Ectodermal cell (in vitro differentiated cells): ENCODE measurements around the gene PPIF.
A peak's percentile ranks its signal among the peaks of the same experiment; 100 is the strongest.

ENCODE experiments used
- H3K27ac ChIP-seq: 2 replicates; pipeline ENCODE4 v1.7.0; 2013; ENCODE audit warnings: mild to moderate bottlenecking, low read depth, low read length; ENCODE audit not compliant: insufficient read depth, poor library complexity, severe bottlenecking
- H3K27me3 ChIP-seq: 2 replicates; pipeline ENCODE4 v1.7.0; 2013; ENCODE audit warnings: mild to moderate bottlenecking, low read length; ENCODE audit not compliant: insufficient read depth, control insufficient read depth, poor library complexity, severe bottlenecking
- H3K36me3 ChIP-seq: one replicate; pipeline ENCODE4 v1.7.0; 2013; ENCODE audit warnings: low read length; ENCODE audit not compliant: control insufficient read depth, insufficient read depth
- H3K4me1 ChIP-seq: one replicate; pipeline ENCODE4 v1.7.0; 2013; ENCODE audit warnings: low read length; ENCODE audit not compliant: control insufficient read depth, insufficient read depth
- H3K4me3 ChIP-seq: 2 replicates; pipeline ENCODE4 v1.7.0; 2013; ENCODE audit warnings: low read depth, low read length, control low read depth; ENCODE audit not compliant: insufficient read depth
- H3K9me3 ChIP-seq: 2 replicates; pipeline ENCODE4 v1.7.0; 2013; ENCODE audit warnings: mild to moderate bottlenecking, low read length, moderate library complexity; ENCODE audit not compliant: control insufficient read depth
- WGBS, 2 experiments: methylation state at CpG; one replicate each; pipeline ENCODE4 v1.1.7; 2013; ENCODE audit warnings: missing lambda C conversion rate in 2 of 2; 5-methylcytosine and 5-hydroxymethylcytosine counted together

Gene PPIF

DNA sequence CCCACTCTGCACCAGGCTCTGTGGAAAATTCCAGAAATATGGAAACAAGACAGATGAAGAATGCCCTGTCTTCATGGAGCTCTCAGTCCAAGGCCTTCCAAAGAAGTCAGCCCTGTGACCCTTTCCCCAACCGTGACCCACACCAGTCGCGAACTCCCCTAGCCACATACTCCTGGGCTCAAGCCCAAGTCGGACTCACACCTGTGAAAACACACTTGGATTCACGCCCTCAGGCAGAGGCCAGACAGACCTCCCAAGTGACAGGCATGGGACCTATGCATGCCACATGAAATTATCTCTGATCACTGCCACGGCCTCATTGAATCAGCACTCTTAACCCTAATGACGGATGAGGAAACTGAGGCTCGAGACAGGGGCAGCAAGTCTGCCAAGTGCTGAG lies 55.7 kb downstream of the PPIF start:
- Histone ChIP-seq H3K4me3 (no peak overlapping the region), H3K36me3 (no peaks in the 10 kb centered on the region), H3K27me3 (no peaks in the 10 kb centered on the region), H3K4me1 (peaks cover 71% of the 10 kb centered on the region), H3K27ac (peak overlapping the region; percentile 79), H3K9me3 (no peaks in the 10 kb centered on the region)
- WGBS, 2 experiments: 75% methylated on average over 8 of the region's 8 CpGs

DNA sequence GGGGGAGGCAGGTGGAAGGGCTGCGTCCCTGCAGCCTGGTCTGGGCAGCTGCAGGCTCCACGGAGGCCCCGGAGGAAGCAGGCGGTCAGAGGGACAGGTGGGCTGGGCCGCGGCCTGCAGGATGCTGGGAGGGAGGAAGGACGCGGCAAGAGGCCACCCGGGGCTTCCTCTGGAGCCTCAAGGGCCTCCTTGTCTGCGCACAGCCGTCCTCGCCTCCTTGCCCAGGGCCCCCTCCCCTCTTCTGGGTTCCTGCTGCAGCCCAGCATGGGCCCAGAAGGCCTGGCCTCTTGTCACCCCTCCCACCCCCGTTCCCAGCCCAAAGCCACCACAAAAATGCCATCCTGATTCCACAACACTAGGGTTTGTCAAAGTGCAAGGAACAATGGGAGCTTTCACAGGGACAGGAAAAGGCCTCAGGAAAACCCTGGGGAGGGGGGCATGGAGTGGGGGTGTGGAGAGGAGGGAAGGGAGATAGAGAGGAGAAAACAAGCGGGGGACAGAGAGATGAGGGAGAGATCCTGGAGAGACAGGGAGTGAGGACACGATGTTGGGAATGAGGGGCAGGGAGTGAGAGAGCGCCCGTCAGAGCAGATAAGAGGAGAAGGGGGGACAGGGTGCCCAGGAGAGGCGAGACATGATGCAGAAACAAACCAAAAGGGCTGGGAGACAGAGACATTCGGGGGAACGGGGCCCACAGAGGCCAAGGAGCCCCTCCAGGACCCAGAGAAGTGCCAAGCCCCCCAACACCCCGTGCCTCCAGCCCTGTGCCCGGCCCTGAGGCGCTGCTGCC lies 56.4 kb downstream of the PPIF start:
- Histone ChIP-seq H3K36me3 (no peaks in the 10 kb centered on the region), H3K9me3 (no peaks in the 10 kb centered on the region), H3K4me1 (peaks cover 70% of the 10 kb centered on the region), H3K4me3 (no peak overlapping the region), H3K27me3 (no peaks in the 10 kb centered on the region), H3K27ac (peak overlapping the region; percentile 79)
- 15 to 18% methylated on average over 23 of the region's 23 CpGs for WGBS, 2 experiments

DNA sequence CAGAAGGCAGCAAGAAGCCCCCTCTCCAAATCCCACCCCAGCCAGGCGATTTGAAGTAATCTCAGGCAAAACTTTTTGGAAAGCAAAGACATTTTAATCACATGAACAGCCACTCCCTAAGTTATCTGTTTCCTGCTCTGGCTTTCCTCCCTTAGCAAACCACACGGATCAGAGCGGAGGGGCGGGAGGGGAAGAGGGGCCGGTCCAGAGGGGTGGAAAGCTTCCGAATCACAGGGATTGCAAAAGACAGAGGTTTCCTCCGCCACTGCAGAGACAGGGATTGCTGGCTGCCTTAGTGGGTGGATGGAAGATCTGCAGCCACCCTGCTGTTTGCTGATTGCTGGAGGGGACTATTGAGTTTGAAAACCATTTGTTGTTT lies 57.0 kb downstream of the PPIF start:
- Histone ChIP-seq H3K27me3 (no peaks in the 10 kb centered on the region), H3K4me3 (no peak overlapping the region), H3K27ac (peak overlapping the region; percentile 79), H3K36me3 (no peaks in the 10 kb centered on the region), H3K9me3 (no peaks in the 10 kb centered on the region), H3K4me1 (peaks cover 64% of the 10 kb centered on the region)
- WGBS, 2 experiments: 9 to 13% methylated on average over 6 of the region's 7 CpGs

DNA sequence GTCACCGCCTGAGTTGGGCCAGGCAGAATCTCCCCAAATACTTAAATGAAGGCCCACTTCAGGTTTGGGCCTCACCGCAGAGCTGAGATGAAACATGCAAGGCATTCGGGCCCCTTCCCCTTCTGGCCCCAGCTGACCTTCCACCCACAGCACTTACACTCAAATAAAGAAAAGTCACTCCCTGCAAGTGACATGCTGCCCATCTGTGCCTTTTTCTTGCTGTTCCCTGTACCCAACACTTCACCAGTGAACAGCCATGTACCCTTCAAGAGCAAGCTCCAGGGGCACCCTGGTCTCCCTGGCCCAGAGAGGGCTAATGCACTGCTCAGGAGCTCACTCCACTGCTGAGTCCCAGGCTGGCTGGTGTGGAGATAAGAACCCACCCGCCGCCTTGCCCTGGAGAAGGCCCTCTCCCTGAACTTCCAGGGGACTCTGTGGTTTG lies 57.4 kb downstream of the PPIF start:
- Histone ChIP-seq H3K27ac (peak overlapping the region; percentile 79), H3K4me1 (peaks cover 61% of the 10 kb centered on the region), H3K27me3 (no peaks in the 10 kb centered on the region), H3K9me3 (no peaks in the 10 kb centered on the region), H3K4me3 (no peak overlapping the region), H3K36me3 (no peaks in the 10 kb centered on the region)
- 46 to 50% methylated on average over 5 of the region's 5 CpGs for WGBS, 2 experiments
